HUES64 (cell line): ENCODE data around the gene SRP68.

Experiments
- H3K27ac ChIP-seq: 2 replicates; pipeline ENCODE4 v1.7.0; 2013; ENCODE audit warnings: low read depth, low read length, inconsistent platforms
- H3K27me3 ChIP-seq: 2 replicates; pipeline ENCODE4 v1.6.1; 2013; ENCODE audit warnings: mild to moderate bottlenecking, low read length; ENCODE audit not compliant: insufficient read depth
- H3K36me3 ChIP-seq: 2 replicates; pipeline ENCODE4 v1.6.1; 2013; ENCODE audit warnings: mild to moderate bottlenecking, low read length; ENCODE audit not compliant: insufficient read depth
- H3K4me1 ChIP-seq: 2 replicates; pipeline ENCODE4 v1.6.1; 2013; ENCODE audit warnings: mild to moderate bottlenecking, low read length, moderate library complexity; ENCODE audit not compliant: insufficient read depth
- H3K4me3 ChIP-seq: 2 replicates; pipeline ENCODE4 v1.5.1; 2013; ENCODE audit warnings: mild to moderate bottlenecking, low read length, moderate library complexity
- H3K9ac ChIP-seq: 2 replicates; pipeline ENCODE4 v1.6.1; 2013; ENCODE audit warnings: mild to moderate bottlenecking, low read depth, low read length
- H3K9me3 ChIP-seq: 2 replicates; pipeline ENCODE4 v1.6.1; 2013; ENCODE audit warnings: low read depth, low read length; ENCODE audit not compliant: insufficient read depth
- whole genome bisulfite sequencing: fragments of 150-250, 120-280 bp; methylation state at CpG from one replicate; pipeline ENCODE4 v1.1.7; 2013; ENCODE audit warnings: missing lambda C conversion rate; 5-methylcytosine and 5-hydroxymethylcytosine counted together

SRP68 gene

GRCh38 chr17:76011951-76012350 is 60.4 kb downstream of the SRP68 start:
- no peak overlapping the region for H3K4me3 ChIP-seq
- no peak overlapping the region for H3K9ac ChIP-seq
- WGBS, result 90% methylated on average over 5 of the region's 5 CpGs
- no peaks in the 10 kb centered on the region for H3K9me3 ChIP-seq
- H3K4me1 ChIP-seq, result no peaks in the 10 kb centered on the region
- H3K36me3 ChIP-seq, result no peaks in the 10 kb centered on the region
- H3K27ac ChIP-seq, result no peak overlapping the region
- no peaks in the 10 kb centered on the region for H3K27me3 ChIP-seq

- Histone ChIP-seq H3K9me3 (no peaks in the 10 kb centered on the region), H3K36me3 (no peaks in the 10 kb centered on the region), H3K27ac (no peak overlapping the region), H3K4me3 (no peak overlapping the region), H3K27me3 (no peaks in the 10 kb centered on the region), H3K4me1 (no peaks in the 10 kb centered on the region), H3K9ac (no peak overlapping the region)
- 93% methylated on average over 21 of the region's 21 CpGs for WGBS
These were observed 62.2 kb downstream of the SRP68 start for GRCh38 chr17:76009969-76010661.

GRCh38 chr17:76009447-76009846 is 62.9 kb downstream of the SRP68 start:
- H3K27ac ChIP-seq, result no peak overlapping the region
- 94% methylated on average over 20 of the region's 20 CpGs for WGBS

GRCh38 chr17:76008630-76009425 is 63.5 kb downstream of the SRP68 start:
- Histone ChIP-seq H3K9me3 (no peaks in the 10 kb centered on the region), H3K27me3 (no peaks in the 10 kb centered on the region), H3K9ac (no peak overlapping the region), H3K27ac (no peak overlapping the region), H3K36me3 (no peaks in the 10 kb centered on the region), H3K4me1 (no peaks in the 10 kb centered on the region), H3K4me3 (no peak overlapping the region)
- WGBS, result 95% methylated on average over 56 of the region's 56 CpGs

More at GRCh38 chr17:76009447-76009846, 62.9 kb downstream of the SRP68 start:
- H3K4me1 ChIP-seq, result no peaks in the 10 kb centered on the region
- no peaks in the 10 kb centered on the region for H3K9me3 ChIP-seq
- no peak overlapping the region for H3K4me3 ChIP-seq
- no peak overlapping the region for H3K9ac ChIP-seq
- no peaks in the 10 kb centered on the region for H3K27me3 ChIP-seq
- no peaks in the 10 kb centered on the region for H3K36me3 ChIP-seq

GRCh38 chr17:76008208-76008607 is 64.1 kb downstream of the SRP68 start:
- Histone ChIP-seq H3K4me3 (no peak overlapping the region), H3K9me3 (no peaks in the 10 kb centered on the region), H3K36me3 (peaks cover 3% of the 10 kb centered on the region; the same call in 1 of the 2 replicates), H3K9ac (no peak overlapping the region), H3K4me1 (no peaks in the 10 kb centered on the region), H3K27ac (no peak overlapping the region), H3K27me3 (no peaks in the 10 kb centered on the region)
- 95% methylated on average over 36 of the region's 36 CpGs for WGBS

GRCh38 chr17:76007850-76008165 is 64.5 kb downstream of the SRP68 start:
- Histone ChIP-seq H3K27ac (no peak overlapping the region), H3K4me3 (no peak overlapping the region), H3K27me3 (no peaks in the 10 kb centered on the region), H3K4me1 (no peaks in the 10 kb centered on the region), H3K36me3 (peaks cover 7% of the 10 kb centered on the region; the same call in 1 of the 2 replicates), H3K9ac (no peak overlapping the region), H3K9me3 (no peaks in the 10 kb centered on the region)
- 93% methylated on average over 16 of the region's 16 CpGs for WGBS

- no peaks in the 10 kb centered on the region for H3K9me3 ChIP-seq
- no peaks in the 10 kb centered on the region for H3K27me3 ChIP-seq
- 92% methylated on average over 39 of the region's 39 CpGs for WGBS
- H3K36me3 ChIP-seq, result peaks cover 11% of the 10 kb centered on the region
- H3K4me1 ChIP-seq, result no peaks in the 10 kb centered on the region
- H3K27ac ChIP-seq, result no peak overlapping the region
- H3K9ac ChIP-seq, result no peak overlapping the region
- no peak overlapping the region for H3K4me3 ChIP-seq
These were observed 65.0 kb downstream of the SRP68 start for GRCh38 chr17:76007131-76007849.

- Histone ChIP-seq H3K9me3 (no peaks in the 10 kb centered on the region), H3K4me3 (no peak overlapping the region), H3K9ac (no peak overlapping the region), H3K4me1 (no peaks in the 10 kb centered on the region), H3K27ac (no peak overlapping the region), H3K36me3 (peaks cover 14% of the 10 kb centered on the region), H3K27me3 (no peaks in the 10 kb centered on the region)
- 80% methylated on average over 16 of the region's 16 CpGs for whole genome bisulfite sequencing
These were observed 66.8 kb downstream of the SRP68 start for GRCh38 chr17:76005263-76006149.

GRCh38 chr17:76004750-76005262 is 67.5 kb downstream of the SRP68 start:
- Histone ChIP-seq H3K9me3 (no peaks in the 10 kb centered on the region), H3K27me3 (no peaks in the 10 kb centered on the region), H3K4me3 (no peak overlapping the region), H3K4me1 (no peaks in the 10 kb centered on the region), H3K36me3 (peaks cover 14% of the 10 kb centered on the region), H3K27ac (no peak overlapping the region), H3K9ac (no peak overlapping the region)
- WGBS, result 82% methylated on average over 8 of the region's 8 CpGs

GRCh38 chr17:76003915-76004314 is 68.4 kb downstream of the SRP68 start:
- Histone ChIP-seq H3K4me3 (no peak overlapping the region), H3K9me3 (no peaks in the 10 kb centered on the region), H3K9ac (no peak overlapping the region), H3K4me1 (no peaks in the 10 kb centered on the region), H3K27me3 (no peaks in the 10 kb centered on the region), H3K27ac (no peak overlapping the region), H3K36me3 (peaks cover 14% of the 10 kb centered on the region)
- WGBS, result 96% methylated on average over 6 of the region's 6 CpGs
